Measurements from ENCODE around the gene TDP1. TPM values are rescaled to one million over a fixed set of nuclear protein-coding genes. Genes with fewer than 3 reads are reported as not detected.

TDP1 gene
- total and polyA plus RNA-seq, 4 experiments from 2014 or later = 40.9 to 58.9 (median 48.1) TPM

GRCh38 chr14:89921346-89921745 is 34.4 kb upstream of the TDP1 start:
- no peak overlapping the region for H3K27ac ChIP-seq (ENCODE audit: low read depth, low read length)
- H3K4me1 ChIP-seq (ENCODE audit: insufficient read depth, low read length) = no peaks in the 10 kb centered on the region
- no peaks in the 10 kb centered on the region for H3K36me3 ChIP-seq (ENCODE audit: insufficient read depth, low read length)
- Mint-ChIP-seq H3K27me3 (peaks cover 0 to 1% of the 10 kb centered on the region in 2 donors), H3K27ac (no peak overlapping the region), H3K4me1 (no peaks in the 10 kb centered on the region), H3K9me3 (no peaks in the 10 kb centered on the region), H3K36me3 (no peaks in the 10 kb centered on the region), H3K4me3 (no peak overlapping the region)
- no peaks in the 10 kb centered on the region for H3K27me3 ChIP-seq (ENCODE audit: insufficient read depth, low read length)
- ChIA-PET POLR2A (ENCODE audit: partially characterized antibody) (no interaction called here), CTCF (ENCODE audit: partially characterized antibody) (interaction anchor here (4.3 kb wide), 1 partner anchor 894 kb away, joined by 21 read pairs; no protein-coding TSS in a partner anchor)
- no peaks in the 10 kb centered on the region for H3K9me3 ChIP-seq (ENCODE audit: control insufficient read depth in 1 of 2, low read length in 2 of 2)
- intact Hi-C loops (cut with micrococcal nuclease) = no loop called here
- H3K4me3 ChIP-seq (ENCODE audit: low read length in 2 of 2) = no peak overlapping the region
- DNase-seq = no peak

GRCh38 chr14:89922031-89922907 is 33.5 kb upstream of the TDP1 start:
- H3K27ac ChIP-seq (ENCODE audit: low read depth, low read length) = no peak overlapping the region
- H3K4me3 ChIP-seq (ENCODE audit: low read length in 2 of 2) = no peak overlapping the region
- H3K9me3 Mint-ChIP-seq = no peaks in the 10 kb centered on the region
- no peaks in the 10 kb centered on the region for H3K9me3 ChIP-seq (ENCODE audit: control insufficient read depth in 1 of 2, low read length in 2 of 2)
- no peaks in the 10 kb centered on the region for H3K36me3 ChIP-seq (ENCODE audit: insufficient read depth, low read length)
- intact Hi-C loops (cut with micrococcal nuclease) = no loop called here
- no peaks in the 10 kb centered on the region for H3K36me3 Mint-ChIP-seq
- H3K27me3 Mint-ChIP-seq = no peaks in the 10 kb centered on the region
- no peak overlapping the region for H3K4me3 Mint-ChIP-seq
- POLR2A ChIA-PET (ENCODE audit: partially characterized antibody) = no interaction called here
- no peaks in the 10 kb centered on the region for H3K27me3 ChIP-seq (ENCODE audit: insufficient read depth, low read length)
- no peaks in the 10 kb centered on the region for H3K4me1 ChIP-seq (ENCODE audit: insufficient read depth, low read length)
- CTCF ChIA-PET (ENCODE audit: partially characterized antibody) = interaction anchor here (1.0 to 4.3 kb wide), 2 partner anchors 745 to 894 kb away, joined by 6 to 21 read pairs; no protein-coding TSS in a partner anchor
- H3K27ac Mint-ChIP-seq = peak overlapping the region in 1 of 7 donors; percentile 21
- H3K4me1 Mint-ChIP-seq = no peaks in the 10 kb centered on the region
- DNase-seq = no peak

DNA sequence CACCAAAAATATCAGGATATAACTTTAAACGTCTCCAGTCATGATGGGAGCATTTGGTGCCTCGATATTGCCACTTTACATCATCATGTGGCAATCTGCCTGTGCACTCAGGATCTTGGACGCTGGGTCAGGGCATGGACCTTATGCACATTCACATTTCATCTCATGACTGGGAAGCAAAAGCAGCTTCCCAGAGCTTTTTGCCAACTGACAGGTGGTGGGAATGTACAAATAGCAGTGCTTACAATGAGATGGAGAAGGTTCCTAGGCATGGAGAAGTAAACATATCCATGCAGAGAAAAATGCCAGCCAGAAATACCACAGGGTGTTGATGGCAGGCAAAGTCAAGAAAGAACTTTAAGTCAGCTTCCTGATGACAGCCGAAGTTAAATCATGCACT is 31.5 kb upstream of the TDP1 start:
- Mint-ChIP-seq H3K9me3 (no peaks in the 10 kb centered on the region), H3K27ac (no peak overlapping the region), H3K27me3 (no peaks in the 10 kb centered on the region), H3K4me3 (no peak overlapping the region), H3K4me1 (no peaks in the 10 kb centered on the region), H3K36me3 (no peaks in the 10 kb centered on the region)
- H3K27me3 ChIP-seq (ENCODE audit: insufficient read depth, low read length) = no peaks in the 10 kb centered on the region
- intact Hi-C loops (cut with micrococcal nuclease) = no loop called here
- H3K4me3 ChIP-seq (ENCODE audit: low read length in 2 of 2) = no peak overlapping the region
- no peaks in the 10 kb centered on the region for H3K4me1 ChIP-seq (ENCODE audit: insufficient read depth, low read length)
- DNase-seq = no peak
- ChIA-PET CTCF (ENCODE audit: partially characterized antibody) (interaction anchor here (1.4 kb wide), 1 partner anchor 14 kb away, joined by 3 read pairs; no protein-coding TSS in a partner anchor), POLR2A (ENCODE audit: partially characterized antibody) (no interaction called here)
- no peaks in the 10 kb centered on the region for H3K9me3 ChIP-seq (ENCODE audit: control insufficient read depth in 1 of 2, low read length in 2 of 2)
- no peak overlapping the region for H3K27ac ChIP-seq (ENCODE audit: low read depth, low read length)
- H3K36me3 ChIP-seq (ENCODE audit: insufficient read depth, low read length) = no peaks in the 10 kb centered on the region

DNA sequence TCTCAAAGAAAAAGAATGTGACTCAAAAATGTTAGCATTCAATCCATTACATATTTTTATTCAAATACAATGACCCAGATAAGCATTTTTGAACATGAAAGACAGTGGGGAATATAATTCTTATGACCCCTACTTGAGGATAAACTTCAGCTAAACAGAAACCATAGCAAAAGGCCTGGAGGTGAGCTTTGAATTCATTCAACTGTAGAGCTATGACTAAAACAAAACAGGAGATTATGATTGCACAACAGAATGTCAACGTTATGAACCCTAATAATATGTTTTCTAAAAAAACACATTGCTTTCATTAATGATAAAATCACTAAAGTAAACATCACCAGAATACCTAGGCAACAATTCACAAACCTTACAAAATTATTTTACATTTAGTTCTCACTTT is 29.0 kb upstream of the TDP1 start:
- Mint-ChIP-seq H3K4me1 (no peaks in the 10 kb centered on the region), H3K27ac (no peak overlapping the region), H3K36me3 (peaks cover 0 to 3% of the 10 kb centered on the region in 2 donors), H3K9me3 (no peaks in the 10 kb centered on the region), H3K27me3 (no peaks in the 10 kb centered on the region), H3K4me3 (no peak overlapping the region)
- H3K36me3 ChIP-seq (ENCODE audit: insufficient read depth, low read length) = no peaks in the 10 kb centered on the region
- CTCF ChIA-PET (ENCODE audit: partially characterized antibody) = interaction anchor here (1.0 to 1.9 kb wide), 2 partner anchors 12 to 496 kb away, joined by 3 to 6 read pairs; no protein-coding TSS in a partner anchor
- intact Hi-C loops (cut with micrococcal nuclease) = no loop called here
- no peaks in the 10 kb centered on the region for H3K9me3 ChIP-seq (ENCODE audit: control insufficient read depth in 1 of 2, low read length in 2 of 2)
- no peaks in the 10 kb centered on the region for H3K4me1 ChIP-seq (ENCODE audit: insufficient read depth, low read length)
- no peaks in the 10 kb centered on the region for H3K27me3 ChIP-seq (ENCODE audit: insufficient read depth, low read length)
- no peak for DNase-seq
- no peak overlapping the region for H3K4me3 ChIP-seq (ENCODE audit: low read length in 2 of 2)
- POLR2A ChIA-PET (ENCODE audit: partially characterized antibody) = no interaction called here
- H3K27ac ChIP-seq (ENCODE audit: low read depth, low read length) = no peak overlapping the region

GRCh38 chr14:89927186-89927865 is 28.4 kb upstream of the TDP1 start:
- no peak overlapping the region for H3K4me3 ChIP-seq (ENCODE audit: low read length in 2 of 2)
- H3K27ac Mint-ChIP-seq = no peak overlapping the region
- no peaks in the 10 kb centered on the region for H3K4me1 ChIP-seq (ENCODE audit: insufficient read depth, low read length)
- intact Hi-C loops (cut with micrococcal nuclease) = no loop called here
- H3K27me3 ChIP-seq (ENCODE audit: insufficient read depth, low read length) = no peaks in the 10 kb centered on the region
- no peak overlapping the region for H3K4me3 Mint-ChIP-seq
- no peak for DNase-seq
- no peaks in the 10 kb centered on the region for H3K36me3 ChIP-seq (ENCODE audit: insufficient read depth, low read length)
- no peaks in the 10 kb centered on the region for H3K9me3 Mint-ChIP-seq
- H3K27ac ChIP-seq (ENCODE audit: low read depth, low read length) = no peak overlapping the region
- no peaks in the 10 kb centered on the region for H3K27me3 Mint-ChIP-seq
- POLR2A ChIA-PET (ENCODE audit: partially characterized antibody) = no interaction called here
- CTCF ChIA-PET (ENCODE audit: partially characterized antibody) = interaction anchor here (1.0 kb wide), 1 partner anchor 497 kb away, joined by 3 read pairs; no protein-coding TSS in a partner anchor
- peaks cover 0 to 3% of the 10 kb centered on the region in 2 donors for H3K36me3 Mint-ChIP-seq
- H3K9me3 ChIP-seq (ENCODE audit: control insufficient read depth in 1 of 2, low read length in 2 of 2) = no peaks in the 10 kb centered on the region
- no peaks in the 10 kb centered on the region for H3K4me1 Mint-ChIP-seq

GRCh38 chr14:89933002-89933401 is 22.7 kb upstream of the TDP1 start:
- CTCF ChIA-PET (ENCODE audit: partially characterized antibody) = interaction anchor here (0.8 to 1.0 kb wide), 2 partner anchors 20 to 41 kb away, joined by 3 to 4 read pairs; no protein-coding TSS in a partner anchor
- H3K4me3 ChIP-seq (ENCODE audit: low read length in 2 of 2) = no peak overlapping the region
- no peaks in the 10 kb centered on the region for H3K27me3 ChIP-seq (ENCODE audit: insufficient read depth, low read length)
- H3K27ac Mint-ChIP-seq = no peak overlapping the region
- no peaks in the 10 kb centered on the region for H3K4me1 Mint-ChIP-seq
- no peak overlapping the region for H3K27ac ChIP-seq (ENCODE audit: low read depth, low read length)
- POLR2A ChIA-PET (ENCODE audit: partially characterized antibody) = no interaction called here
- intact Hi-C loops (cut with micrococcal nuclease) = no loop called here
- H3K36me3 ChIP-seq (ENCODE audit: insufficient read depth, low read length) = no peaks in the 10 kb centered on the region
- no peak overlapping the region for H3K4me3 Mint-ChIP-seq
- no peak for DNase-seq
- peaks cover 0 to 3% of the 10 kb centered on the region in 2 donors for H3K36me3 Mint-ChIP-seq
- no peaks in the 10 kb centered on the region for H3K9me3 Mint-ChIP-seq
- H3K9me3 ChIP-seq (ENCODE audit: control insufficient read depth in 1 of 2, low read length in 2 of 2) = no peaks in the 10 kb centered on the region
- no peaks in the 10 kb centered on the region for H3K27me3 Mint-ChIP-seq
- H3K4me1 ChIP-seq (ENCODE audit: insufficient read depth, low read length) = no peaks in the 10 kb centered on the region

- DNase-seq = no peak
- Mint-ChIP-seq H3K4me3 (no peak overlapping the region), H3K36me3 (no peaks in the 10 kb centered on the region), H3K4me1 (peaks cover 0 to 1% (median 0%) of the 10 kb centered on the region in 4 donors), H3K27ac (no peak overlapping the region), H3K9me3 (no peaks in the 10 kb centered on the region), H3K27me3 (no peaks in the 10 kb centered on the region)
- ChIA-PET CTCF (ENCODE audit: partially characterized antibody) (interaction anchor here (0.8 to 6.1 kb wide), 6 partner anchors 10 to 299 kb away, joined by 3 to 69 read pairs (median 6); partner anchors contain the start of genes EFCAB11 and TDP1), POLR2A (ENCODE audit: partially characterized antibody) (no interaction called here)
- H3K36me3 ChIP-seq (ENCODE audit: insufficient read depth, low read length) = no peaks in the 10 kb centered on the region
- no peak overlapping the region for H3K27ac ChIP-seq (ENCODE audit: low read depth, low read length)
- no peak overlapping the region for H3K4me3 ChIP-seq (ENCODE audit: low read length in 2 of 2)
- intact Hi-C loops (cut with micrococcal nuclease) = no loop called here
- H3K4me1 ChIP-seq (ENCODE audit: insufficient read depth, low read length) = no peaks in the 10 kb centered on the region
- H3K27me3 ChIP-seq (ENCODE audit: insufficient read depth, low read length) = no peaks in the 10 kb centered on the region
- no peaks in the 10 kb centered on the region for H3K9me3 ChIP-seq (ENCODE audit: control insufficient read depth in 1 of 2, low read length in 2 of 2)
These were observed 19.0 kb upstream of the TDP1 start for GRCh38 chr14:89936654-89937185.
